HG03025 (cell line): ENCODE measurements around the gene CHMP1A.

Experiments used
- ATAC-seq: cut with Tn5 transposase; IDR thresholded peaks from one replicate; pipeline ENCODE4 v1.9.1; 2021; ENCODE audit warnings: mild to moderate bottlenecking, moderate library complexity; ENCODE audit not compliant: unreplicated experiment, low FRiP score

CHMP1A gene

DNA sequence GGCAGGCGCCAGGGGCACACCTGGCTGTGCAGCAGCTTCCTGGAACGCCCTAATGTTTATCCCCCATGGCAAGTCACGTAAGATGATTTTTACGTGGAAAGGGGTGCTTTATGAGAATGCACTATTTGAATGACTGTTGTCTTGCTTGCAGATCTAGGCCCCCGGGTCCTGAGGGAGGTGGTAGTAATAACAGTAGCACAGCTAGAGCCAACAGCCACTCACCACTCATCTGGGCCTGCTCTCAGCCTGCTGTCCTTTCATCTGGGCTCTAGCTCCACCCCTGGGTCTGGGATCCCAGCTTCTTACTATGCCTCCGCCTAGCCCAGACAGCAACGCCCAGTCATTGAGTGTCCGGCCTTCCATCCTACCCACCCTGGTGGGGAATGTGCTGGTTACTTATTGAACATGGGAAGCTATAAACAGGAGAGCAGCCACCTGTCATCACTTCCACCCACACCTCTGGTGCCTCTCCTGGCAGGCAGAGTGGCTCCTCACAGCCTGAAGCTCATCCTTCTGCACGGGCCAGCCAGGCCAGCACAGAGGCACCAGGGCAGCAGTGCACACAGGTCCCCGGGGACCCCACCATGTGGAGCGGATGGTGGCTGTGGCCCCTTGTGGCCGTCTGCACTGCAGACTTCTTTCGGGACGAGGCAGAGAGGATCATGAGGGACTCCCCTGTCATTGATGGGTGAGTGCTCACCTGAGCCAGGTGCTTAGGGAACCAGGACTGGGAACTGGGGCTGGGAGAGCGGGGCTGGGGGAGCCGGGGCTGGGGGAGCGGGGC lies 27.5 kb downstream of the CHMP1A start:
- ATAC-seq: no peak

DNA sequence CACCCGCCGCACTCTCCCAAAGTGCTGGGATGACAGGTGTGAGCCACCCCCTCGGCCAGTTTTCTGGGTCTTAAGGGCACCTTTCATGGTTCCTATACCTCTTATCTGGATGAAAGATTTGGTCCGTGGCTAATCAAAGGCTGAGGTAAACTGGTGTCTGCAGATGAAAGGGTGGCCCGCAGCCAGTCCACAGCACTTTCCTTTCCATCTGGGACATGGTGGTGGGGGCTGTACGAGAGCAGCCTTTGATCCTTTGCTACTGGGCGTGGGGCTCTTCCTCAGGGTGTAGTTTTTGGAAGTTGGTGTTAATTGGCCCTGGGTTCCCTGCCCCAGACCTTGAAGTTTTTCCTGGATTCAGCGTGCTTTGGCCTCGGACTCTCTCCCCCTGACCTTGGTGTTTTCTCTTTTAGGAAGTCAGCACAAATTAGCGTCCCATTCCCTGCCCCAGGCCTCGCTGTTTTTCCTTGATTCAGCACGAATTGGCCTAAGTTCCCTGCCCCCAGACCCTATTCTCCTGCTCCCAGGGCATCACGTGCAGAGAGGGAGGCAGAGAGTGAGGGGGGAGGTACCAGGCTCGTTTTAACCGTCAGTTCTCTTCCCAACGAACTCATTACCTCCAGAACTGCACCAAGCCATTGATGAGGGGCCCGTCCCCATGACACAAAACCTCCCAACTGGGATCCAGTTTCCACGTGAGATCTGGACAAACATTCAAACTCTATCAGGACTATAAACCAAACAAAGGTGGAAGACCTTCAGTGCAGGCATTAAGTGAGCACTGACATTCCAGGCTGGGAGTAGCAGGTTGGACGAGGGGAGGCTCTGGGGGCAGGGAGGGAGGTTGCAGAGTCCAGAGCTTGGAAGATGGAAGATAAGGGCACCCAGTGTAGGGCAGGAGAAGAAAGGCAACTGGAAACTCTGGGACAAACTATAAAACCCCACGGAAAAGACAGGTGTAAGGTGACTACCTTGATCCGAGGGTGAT lies 32.4 kb downstream of the CHMP1A start:
- ATAC-seq: no peak

DNA sequence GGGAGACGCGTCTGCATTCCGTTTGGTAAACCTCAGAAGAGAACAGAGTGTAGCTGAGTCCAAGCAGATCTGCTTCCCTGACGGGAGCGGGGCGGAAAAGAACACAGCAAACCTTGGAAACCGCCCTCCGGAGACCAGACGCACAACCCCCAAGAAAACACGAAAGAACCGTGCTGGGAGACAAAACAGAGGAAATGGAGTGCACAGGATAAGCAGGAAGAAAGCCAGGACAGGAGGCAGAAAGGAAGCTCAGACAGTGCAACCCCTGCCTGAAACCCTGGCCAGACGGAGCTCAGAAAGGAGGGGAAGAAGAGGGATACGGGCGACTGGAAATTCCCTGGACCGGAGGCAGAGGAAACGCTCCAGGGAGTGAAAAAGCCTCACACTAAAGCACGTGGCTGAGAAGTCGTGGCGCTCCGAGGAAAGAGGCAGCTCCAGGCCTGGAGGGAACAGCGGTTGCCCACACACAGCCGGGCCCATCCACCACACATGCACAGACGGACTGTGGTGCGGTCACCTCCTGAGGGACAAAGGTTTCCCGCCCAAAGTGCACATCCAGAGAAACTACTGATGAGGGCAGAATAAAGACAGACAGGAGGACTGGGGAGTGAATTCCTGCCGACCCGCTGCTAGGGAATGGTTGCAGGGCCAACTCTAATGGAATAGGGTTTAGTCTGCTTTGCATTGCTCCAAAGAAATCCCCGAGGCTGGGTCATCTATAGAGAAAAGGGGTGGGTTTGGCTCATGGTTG lies 33.8 kb downstream of the CHMP1A start:
- no peak for ATAC-seq

DNA sequence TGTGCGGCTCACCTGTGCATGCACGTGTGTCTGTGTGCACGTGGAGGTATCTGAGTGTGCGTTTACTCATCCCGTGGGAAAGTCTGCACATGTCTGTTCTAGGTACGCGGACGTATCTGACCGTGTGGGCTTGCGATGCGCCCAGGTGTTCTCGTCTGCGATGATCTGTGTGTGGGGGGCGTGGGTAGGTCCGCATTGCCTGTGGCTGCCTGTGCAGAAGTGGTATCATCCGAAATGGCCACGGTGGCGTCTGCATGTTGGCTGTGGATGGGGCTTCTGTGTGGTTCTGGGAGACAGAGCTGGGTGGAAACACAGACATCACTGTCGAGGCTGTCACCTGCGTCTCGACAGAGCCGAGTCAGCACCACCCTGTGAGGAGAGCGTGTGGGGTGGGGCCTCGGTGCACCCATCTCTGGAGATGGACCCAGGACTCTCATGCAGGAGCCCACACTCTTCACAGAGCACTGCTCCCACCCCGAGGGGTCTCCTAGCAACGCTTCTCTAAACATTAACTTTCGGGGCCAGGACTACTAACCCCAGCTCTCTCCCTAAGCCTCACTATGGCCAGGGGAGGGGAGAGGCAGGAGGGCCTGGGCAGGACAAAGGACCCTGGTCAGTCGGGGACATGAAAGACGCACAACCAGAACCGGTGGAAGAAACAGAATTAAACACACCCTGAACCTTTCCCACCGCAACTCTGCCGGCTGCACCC lies 35.7 kb downstream of the CHMP1A start:
- ATAC-seq: no peak

DNA sequence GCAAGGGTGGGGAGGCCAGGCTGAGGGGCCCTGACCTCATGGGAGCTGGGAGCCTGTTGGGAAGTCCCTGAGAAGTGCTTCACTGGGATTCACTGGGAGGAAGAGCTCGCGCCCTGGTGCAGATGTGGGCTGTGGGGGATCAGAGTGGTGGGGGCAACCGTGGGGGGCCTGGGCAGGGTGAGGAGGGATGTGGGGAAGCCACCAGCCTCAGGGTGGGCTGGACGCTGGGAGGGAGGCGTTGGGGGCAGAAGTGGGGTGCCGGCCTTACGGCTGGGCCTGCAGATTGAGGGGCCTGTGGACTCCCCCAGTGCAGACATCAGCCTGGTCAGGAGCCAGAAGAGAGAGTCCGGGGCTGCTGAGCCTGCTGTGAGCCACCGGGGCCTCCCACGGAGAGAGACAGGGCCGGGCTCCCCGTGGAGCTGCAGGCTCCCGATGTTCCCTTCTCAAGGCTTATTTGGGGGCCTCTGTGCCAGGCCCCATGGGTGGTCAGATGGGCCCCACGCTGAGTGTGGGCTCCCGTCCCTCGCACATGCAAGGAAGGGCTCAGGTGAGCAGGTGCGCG lies 36.3 kb downstream of the CHMP1A start:
- ATAC-seq: no peak

DNA sequence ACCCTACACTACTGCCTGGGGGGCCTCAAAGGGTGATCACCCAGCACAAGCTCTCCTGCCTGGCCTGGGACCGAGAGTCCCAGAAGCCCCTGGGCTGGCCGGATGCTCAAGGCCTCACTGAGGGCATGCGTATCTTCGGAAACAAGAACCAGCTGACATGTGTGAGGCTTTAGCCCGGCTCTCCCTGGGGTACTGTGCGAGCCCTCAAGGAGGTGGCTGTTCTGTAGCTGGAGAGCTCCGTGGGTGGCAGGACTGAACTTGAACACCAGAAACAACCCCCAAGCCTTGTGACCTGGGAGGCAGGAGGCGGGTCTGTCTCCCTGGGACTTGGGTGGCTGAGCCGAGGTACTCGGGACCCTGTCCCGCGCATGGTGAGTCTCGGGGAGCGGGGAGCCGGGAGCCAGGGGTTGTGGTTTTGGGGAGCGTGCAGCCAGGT lies 37.1 kb downstream of the CHMP1A start:
- ATAC-seq: no peak

DNA sequence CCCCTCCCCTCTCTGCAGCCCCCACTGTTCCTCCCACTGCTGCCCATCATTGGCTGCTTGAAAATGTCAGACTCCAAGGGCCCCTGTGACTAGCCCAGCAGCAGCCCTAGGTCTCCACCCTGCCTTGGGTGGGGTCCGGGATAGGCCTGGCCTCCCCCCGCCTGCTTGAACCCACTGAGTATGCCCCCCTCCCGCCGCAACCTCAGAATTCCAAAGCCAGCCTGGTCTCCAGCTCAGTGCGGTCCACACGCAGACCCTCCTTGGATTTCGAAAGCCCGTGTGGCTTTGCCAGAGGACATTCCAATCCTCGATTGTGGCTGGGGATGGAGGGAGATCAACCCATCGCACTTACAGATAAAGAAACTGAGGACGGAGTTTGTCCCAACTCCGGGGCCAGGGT lies 37.7 kb downstream of the CHMP1A start:
- no peak for ATAC-seq

DNA sequence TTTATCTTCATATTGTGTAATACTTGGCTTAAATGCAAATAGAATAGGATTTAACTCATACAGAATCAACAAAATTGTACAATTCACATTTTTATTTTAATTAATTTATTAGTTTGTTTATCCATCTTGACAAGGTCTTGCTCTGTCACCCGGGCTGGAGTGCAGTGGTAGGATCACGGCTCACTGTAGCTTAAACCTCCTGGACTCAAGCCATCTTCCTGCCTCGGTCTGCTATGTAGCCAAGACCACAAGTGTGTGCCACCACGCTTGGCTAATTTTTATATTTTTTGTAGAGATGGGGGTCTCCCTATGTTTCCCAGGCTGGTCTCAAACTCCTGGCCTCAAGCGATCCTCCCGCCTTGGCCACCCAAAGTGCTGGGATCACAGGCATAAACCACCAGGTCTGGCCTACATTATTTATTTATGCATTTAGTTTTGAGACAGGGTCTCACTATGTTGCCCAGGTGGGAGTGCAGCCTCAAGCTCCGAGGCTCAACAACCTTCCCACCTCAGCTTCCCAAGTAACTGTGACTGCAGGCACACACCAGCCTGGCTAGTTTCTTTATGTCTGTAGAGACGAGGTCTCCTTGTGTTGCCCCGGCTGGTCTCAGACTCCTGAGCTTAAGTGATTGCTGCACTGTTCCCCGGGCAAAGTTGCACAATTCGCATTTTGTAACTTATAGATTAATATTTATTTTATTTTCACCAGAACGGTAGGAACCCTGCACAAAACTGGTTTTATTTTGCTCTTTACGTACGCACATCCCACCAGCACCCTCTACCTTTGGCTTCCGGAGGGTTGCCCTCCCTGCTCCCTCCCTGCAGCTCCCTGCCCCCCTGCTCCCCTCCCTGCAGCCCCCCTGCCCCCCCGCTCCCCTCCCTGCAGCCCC lies 39.2 kb downstream of the CHMP1A start:
- no peak for ATAC-seq

DNA sequence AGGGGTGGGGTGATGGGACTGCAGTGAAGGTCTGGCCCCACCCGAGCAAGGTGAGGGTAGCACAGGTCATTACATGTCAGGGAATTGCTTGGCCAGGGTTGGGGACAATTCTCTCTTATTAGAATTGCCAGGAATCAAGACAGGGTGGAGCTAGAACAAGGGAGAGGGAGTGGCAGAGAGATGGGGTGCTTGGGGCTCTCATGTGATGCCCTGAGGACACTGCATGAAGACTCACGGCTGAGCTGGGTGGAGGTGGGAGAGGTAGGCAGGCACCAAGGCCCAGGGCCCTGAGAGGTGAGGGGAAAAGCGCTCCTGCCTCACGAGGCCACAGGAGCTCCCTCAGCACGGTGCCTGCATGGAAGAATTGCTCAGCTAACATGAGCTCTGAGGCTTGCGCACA lies 40.5 kb downstream of the CHMP1A start:
- no peak for ATAC-seq

DNA sequence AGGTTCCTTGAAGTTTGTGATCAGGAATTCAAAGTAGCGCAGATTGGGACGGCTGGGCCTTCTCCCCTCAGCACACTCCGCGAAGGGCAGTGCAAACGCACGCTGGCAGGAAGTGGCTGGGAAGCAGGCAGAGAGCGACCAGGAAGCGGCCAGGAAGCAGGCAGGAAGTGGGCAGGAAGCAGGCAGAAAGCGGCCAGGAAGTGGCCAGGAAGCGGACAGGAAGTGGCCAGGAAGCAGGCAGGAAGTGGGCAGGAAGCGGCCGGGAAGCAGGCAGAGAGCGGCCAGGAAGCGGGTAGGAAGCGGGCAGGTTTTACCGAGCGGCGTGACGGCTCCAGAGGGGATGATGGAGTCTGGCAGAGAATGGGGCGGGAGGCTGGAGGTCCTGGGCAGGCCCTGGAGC lies 40.9 kb downstream of the CHMP1A start:
- no peak for ATAC-seq

DNA sequence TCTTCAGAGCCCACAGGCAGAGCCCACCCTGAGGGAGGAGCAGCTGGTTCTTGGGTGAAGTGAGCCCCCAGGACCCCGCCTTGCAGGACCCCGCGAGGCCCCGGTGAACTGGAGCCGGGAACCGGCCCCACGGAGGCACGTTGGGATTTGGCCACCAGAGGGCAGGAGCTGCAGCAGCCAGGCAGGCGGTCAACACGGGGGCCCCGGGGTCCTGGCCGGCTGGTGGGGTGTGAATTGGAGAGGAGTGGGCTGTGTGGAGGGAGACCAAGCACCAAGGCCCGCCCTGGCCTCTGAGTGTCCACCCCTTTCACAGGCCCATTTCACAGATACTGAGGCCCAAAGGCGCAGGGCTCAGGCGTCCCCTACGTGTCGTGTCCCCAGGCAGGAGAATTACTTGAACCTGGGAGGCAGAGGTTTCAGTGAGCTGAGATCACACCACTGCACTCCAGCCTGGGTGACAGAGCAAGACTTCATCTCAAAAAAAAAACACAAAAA lies 41.9 kb downstream of the CHMP1A start:
- ATAC-seq: no peak

DNA sequence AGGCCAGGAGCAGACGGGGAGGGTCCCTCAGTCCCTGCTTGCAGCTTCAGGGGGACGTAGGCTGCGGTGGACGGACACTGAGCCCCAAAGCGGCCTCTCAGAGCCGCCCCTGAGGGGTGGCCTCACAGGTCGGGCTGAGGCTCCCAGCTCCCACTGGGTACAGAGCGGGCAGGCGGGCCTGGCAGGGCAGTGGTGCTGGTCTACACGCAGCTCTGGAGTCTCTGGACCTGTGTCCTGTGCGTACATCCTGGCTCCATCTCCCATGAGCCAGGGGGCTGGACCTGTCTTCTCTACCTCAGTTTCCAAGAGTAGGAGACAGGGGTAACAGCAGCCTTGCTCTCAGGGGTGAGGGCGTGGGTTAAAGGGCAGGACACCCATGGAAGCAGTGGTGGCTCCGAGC lies 42.3 kb downstream of the CHMP1A start:
- no peak for ATAC-seq

DNA sequence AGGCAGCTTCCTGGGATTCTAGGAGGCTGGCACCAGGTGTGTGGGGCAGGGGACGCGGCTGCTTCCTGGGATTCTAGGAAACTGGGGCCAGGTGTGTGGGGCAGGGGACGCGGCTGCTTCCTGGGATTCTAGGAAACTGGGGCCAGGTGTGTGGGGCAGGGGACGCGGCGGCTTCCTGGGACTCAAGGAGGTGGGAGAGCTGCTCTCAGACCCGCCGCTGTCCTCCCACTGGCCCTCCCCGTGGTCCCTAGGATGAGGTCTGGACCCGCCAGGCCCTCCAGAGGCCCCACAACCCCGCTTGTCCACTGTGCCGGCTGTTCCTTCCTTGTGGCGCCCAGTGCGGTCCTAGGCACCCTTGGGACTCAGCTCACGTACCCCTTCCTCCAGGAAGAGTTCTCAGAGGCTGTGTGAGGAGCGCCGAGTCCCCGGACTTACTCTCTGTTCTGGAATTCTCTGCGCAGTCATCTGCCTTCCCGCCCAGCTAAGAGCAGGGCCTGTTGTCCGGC lies 43.5 kb downstream of the CHMP1A start:
- ATAC-seq: no peak

DNA sequence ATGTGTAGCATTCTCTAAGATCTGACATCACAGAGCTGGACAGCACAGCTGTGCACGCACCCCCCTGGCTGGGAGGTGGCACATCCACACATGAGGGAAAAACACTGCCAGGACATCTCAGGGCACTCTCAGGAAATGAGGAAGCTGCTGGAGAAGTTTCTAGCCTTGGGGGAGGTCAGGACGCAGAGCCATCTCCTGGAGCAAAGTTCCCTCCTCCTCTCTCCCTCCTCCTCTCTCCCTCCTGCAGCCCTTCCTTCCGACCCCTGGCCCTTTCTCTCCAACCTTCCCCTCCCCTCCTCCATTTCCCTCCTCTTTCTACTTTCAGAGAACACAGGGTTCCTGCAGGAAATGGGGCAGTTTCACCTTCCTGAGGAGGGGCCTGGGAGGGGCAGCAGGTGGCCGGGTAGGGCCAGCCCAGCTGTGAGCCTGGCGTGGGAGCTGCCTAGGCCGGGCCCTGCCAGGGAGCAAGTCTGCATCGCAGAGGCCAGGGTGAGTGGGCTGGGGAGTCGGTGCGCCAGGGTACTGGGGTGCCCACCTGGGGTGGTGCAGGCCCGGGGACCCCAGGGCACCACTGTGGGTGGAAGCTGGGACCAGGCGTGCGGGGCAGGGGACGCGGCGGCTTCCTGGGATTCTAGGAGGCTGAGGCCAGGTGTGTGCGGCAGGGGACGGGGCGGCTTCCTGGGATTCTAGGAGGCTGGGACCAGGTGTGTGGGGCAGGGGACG lies 44.1 kb downstream of the CHMP1A start, which contains the start of gene DPEP1:
Gene DPEP1 (plus strand): TSS at position 412 of the 723 bp plus-strand sequence. CDS start 16,769 bp downstream, outside the sequence.
- ATAC-seq: no peak

DNA sequence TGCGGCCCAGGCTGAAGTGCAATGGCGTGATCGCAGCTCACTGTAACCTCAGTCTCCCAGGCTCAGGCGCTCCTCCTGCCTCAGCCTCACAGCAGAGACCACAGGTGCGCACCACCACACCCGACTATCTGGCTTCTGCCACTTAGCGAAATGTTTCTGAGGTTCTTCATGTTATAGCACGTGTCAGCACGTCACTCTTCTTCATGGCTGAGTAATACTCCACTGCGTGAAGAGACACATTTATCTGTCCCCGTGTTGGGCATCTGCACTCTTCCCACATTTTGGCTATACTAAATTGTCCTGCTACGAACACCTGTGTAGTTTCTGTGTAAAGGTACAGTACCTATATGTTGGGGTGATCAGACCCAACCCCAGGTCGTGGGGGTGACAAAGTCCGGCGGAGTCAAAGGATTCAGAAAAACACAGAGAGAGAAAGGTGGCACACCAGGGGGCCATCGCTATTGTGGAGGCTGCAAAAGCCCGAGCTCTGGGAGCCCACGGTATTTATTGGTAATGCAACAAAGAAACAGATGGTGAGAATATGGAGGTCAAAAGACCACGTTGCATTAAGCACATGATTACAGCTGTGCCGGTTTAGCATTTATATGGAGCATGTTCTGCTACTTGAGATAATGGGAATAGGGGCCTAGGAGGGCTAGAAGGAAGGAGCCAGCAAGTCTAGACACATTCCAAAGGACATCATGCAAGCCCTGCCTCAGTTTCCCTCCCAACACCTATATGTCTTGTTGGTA lies 44.9 kb downstream of the CHMP1A start:
- ATAC-seq: no peak

DNA sequence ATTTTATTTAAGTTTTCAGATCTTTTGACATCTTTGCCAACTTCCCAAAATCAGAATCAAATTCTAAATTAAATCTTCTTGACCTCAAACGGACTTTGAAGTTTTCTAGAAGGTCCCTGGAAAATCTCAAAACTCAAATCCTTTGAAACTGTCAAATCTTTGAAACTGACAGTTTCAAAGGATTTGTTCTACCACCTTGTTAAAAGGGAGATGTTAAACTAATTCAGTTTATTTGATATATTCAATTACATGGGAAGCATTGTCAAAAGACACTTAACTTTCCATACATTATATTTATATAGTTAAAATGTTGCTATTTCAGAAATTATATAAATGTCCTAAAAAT lies 47.4 kb downstream of the CHMP1A start:
- ATAC-seq: no peak
